NOMO-1 (cell line): ENCODE data around the gene PRODH.
"Not testable (repeated sequence)": the region's sequence is repeated elsewhere in the genome, so short reads cannot be mapped to it uniquely, and the experiment has no call there.

Source experiments
- DNase-seq, 2 experiments: peaks; one replicate each; lab custom pipeline; 2025; ENCODE audit not compliant: unreplicated experiment in 2 of 2; lab: John Stamatoyannopoulos, UW

PRODH gene

DNA sequence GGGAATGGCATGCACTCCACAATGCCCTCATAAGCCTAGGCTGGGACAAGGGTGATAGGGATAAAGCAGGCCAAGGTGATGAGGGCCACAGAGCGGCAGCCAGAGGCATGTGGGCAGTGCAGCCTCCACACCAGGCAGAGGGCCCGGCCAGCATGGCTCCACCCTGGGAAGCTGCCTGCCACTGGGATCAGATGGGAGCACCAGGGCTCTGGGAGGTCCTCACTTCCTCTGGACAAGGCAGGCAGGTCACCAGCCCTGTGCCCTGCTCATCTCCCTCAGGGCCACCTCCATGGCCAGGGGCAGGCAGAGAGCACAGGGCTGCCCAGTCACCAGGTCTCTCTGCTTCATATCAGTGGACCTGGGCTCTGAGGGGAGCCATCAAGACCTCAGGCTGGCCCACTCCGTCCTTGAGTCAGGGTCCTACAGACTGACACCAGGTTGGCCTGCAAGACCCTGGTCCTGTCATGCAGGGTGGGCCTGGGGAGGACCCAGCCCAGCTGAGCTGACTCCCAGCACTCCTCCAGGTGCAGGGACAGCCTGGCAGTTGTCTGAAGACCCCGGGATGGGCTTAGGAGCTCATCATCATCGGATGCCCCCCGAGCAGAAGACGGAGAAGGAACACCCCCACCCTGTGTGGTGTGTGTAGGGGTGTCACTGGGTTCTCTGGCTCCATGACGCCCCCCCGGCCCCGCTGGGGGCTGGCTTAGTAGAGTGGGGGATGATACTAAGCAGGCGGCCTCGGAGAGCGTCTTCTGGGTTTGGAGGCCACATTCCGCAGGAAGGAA is 33.3 kb upstream of the PRODH start:
- not testable (repeated sequence) for DNase-seq

DNA sequence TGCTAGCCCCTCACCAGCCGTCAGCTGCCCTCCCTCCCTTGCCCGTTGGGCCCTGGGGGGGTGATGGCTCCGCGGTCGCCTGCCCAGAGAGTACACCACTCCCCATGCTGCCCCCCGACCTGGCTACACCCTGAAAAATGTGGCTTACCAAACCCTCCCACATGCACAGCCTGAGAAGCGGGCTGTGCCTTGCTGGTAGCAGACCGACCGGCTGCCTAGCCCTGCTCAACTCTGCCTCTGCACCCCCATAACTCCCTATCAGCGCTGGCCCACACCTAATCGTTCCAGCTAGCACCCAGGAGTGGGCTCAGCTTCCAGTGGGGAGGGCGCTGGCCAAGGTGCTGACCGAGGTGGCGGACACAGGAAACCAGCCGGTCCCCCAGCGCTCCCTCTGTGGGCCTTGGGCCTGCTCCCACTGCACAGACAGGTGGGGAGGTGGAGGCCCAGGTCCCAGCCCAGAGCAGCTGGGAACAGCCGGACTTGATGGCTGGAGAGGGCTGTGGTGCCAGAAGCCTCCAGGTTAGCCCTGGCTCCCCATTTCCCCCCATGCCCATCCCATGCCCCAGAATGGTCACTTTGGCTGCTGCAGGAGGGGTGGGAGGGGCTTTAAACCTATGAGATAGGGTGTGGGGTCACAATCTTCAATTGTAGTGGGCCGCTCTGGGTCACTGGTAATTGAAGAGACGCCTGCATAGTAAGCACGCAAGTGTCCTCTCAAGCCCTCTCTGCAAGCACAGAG is 32.1 kb upstream of the PRODH start:
- no peak for DNase-seq

DNA sequence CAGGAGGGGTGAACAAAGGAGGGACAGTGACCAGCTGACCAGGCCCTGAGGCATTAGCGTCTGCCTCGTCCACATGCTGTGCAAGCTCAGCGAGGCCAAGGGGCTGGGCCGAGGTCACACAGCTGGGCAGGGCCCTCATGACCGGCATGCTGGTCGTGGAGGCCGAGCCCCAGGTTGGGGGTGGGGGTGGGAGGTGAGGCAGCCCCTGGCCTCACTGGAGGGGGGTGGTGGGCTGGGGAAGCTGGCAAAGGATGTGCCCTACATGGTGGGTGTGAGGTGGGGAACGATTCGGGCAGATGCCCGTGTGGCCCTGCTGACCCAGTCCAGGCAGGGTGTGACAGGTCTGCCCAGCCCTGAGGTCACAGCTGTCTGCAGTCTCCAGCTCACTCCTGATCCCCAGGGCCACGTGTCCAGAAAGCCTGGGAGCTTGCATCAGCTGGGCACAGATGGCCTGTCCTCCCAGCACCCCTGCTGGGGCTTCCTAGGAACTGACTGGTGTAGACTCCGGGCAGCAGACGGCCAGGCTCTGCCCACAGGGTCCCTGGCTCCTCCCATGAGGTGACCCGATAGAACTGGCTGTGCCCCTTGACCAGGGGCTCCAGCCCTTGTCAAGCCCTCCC is 31.4 kb upstream of the PRODH start:
- DNase-seq, result not testable (repeated sequence)

DNA sequence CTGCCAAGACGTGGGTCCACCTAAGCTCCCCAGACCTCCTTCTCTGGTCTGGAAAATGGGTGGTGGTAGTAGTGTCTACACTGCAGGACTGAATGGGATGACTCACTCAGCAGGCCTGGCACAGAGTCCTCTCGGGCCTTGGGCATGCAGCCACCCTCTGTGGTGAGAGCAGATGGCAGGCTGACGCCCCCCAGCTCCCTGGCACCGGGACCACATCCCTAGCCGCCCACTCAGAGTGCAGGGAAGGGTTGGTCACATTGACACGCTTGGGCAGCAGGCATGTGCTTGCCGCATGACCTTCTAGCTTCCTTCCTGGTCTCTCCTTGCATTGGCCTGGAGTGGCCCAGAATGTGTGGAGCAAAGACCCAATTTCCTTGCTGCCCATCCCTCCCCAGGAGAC is 30.7 kb upstream of the PRODH start:
- no peak for DNase-seq

DNA sequence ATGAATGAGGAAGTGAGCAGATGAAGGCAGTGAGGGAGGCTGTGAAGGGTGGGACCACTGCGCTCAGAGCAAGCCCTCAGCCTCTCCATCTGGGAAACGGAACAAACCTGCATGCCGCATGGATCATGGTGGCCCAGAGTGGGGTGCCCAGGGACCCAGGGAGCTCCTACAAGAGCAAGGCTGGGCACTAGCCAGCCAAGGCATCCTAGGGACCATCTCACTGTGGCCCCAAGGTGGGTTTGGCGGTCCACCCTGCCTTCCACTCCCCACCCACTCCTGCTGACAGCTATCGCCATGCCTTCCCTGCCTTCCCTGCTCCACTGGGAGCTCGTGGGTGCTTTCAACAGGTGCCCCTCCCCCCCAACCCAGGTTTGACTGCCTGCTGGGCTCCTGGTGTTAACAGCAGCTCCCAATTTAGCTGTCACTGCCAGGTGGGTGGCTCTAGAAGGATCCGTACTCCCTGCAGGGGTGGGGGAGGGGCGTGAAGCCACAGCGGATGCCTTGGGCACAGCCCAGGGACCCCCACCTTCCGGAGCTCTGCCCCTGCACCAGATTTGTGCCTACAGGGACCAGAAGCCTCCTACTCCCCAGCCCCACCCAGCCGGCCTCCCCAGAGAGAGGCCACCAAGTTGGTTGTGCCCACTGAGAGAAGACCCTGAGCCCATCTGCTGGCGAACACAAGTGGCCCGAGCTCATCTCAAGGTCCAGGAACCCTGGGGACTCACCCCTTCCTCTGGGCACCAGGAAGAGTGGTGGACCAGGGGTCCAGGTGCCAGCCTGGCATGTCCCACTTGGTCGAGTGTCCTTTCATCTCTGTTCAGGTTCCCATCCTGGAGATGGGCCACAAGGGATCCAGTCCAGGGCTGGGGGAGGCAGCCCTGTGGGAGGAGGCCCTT is 29.7 kb upstream of the PRODH start:
- DNase-seq, result no peak

DNA sequence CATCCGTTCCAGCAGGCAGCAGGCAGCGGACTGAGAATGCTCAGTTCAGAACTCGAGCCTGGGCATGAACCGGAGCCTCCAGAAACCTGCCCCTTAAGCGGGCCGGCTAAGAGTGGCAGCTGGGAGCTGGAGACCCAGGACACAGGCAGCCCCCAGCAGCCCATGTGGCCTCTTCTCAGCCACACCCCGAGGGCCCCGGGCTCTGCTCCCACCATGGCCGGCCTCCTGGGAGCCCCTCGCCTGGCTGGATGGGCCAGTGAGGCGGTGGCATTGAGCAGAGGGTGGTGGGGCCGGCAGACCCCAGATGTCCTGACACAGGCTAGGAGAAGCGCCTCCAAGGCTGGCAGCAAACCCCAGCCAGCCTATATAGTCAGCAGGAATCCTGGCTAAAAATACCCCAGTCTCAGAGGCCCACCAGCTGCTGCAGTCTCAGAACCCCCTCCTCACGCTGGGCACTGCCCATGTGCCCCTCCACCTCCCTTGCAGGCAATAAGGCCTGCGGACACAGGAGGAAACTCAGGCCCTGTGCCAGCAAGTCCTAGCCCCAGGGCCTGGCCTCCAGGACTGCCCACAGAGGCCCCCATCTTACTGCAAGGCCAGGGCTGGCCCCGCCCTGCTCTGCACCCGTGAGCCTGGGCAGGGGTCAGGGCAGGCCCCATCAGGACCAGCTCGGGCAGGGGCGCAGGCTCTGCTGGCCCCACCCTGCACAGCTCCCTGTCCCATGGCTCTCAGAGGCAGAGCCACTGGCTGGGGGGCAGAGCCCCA is 28.6 kb upstream of the PRODH start:
- not testable (repeated sequence) for DNase-seq

DNA sequence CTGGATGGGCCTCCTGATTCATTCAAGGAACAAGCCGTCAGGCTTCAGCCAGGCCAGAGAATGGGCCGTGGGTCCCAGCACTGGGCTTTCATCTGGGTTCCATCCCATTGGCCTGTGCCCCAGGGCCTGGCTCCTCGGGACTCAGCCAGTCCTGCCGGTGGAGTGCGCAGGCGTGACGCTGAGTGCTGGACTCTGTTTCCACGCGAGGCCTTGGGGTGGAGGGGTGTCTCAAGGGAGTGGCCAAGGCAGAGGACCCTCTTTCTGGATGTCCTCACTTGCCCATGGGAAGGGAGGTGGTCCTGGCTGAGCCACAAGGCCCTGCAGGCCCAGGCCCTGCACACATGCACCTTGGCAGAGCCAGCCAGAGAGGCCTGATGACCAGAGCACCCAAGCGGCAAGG is 28.0 kb upstream of the PRODH start:
- not testable (repeated sequence) for DNase-seq

DNA sequence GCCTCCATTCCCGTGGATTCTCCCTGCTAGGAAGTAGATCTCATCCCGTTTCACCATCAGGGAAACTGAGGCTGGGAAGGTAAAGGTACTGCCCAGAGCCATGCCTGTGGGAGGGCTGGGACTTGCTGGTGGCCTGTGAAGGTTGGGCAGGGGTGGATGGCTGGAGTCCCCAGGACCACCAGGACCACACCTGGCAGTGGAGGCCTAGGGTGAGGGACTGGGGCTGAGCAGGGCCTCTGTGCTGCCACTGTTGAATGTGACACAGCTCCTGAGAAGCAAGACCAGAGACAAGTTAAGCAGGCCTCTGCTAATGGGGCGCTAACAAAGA is 26.2 kb upstream of the PRODH start:
- DNase-seq, result no peak

DNA sequence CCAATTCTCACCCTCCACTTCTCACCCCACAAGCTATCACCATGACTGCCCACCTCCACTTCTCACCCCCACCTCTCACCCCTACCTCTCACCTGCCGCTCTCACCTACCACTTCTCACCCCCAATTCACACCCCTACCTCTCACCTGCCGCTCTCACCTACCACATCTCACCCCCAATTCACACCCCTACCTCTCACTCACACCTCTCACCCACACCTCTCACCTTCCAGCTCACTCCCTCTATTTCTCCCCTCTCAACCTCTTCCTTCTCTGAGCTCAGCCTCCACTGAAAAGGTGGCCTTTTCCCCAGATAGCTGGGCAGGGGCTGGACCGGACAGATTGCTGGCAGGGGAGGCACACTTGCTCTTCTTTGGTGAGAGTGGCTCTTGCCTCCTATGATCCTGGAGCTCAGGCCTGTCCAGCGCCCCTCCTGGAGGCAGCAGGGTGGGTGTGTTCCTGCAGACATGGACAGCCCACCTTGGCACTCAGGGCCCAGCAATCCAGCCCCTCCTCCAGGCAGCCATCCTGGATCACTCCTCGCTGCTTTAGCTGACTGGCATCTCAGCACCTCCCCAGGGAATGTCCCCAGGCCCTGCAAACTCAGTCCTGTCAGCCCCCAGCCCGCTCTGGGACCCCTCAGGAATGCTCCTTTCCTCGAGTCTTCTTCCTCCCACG is 25.7 kb upstream of the PRODH start:
- not testable (repeated sequence) for DNase-seq

DNA sequence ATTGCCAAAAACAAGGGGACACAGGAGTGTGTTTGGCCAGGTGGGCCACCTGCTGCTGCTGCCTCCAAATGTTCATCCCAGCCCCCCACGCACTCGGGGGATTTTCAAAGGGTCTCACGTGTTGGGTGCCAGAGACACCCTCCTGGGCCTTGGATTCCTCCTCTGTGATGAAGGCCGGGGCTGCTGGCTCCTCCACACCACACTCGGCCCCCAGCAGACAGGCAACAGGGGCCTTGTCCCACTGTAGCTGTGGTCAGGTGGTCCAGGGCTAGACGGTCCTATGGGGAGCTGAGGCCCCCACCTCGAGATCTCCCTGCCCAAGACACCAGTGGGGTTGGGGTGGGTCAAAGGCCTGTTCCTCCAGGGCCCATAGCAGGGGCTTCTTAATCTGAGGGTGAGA is 25.1 kb upstream of the PRODH start:
- DNase-seq, result not testable (repeated sequence)

DNA sequence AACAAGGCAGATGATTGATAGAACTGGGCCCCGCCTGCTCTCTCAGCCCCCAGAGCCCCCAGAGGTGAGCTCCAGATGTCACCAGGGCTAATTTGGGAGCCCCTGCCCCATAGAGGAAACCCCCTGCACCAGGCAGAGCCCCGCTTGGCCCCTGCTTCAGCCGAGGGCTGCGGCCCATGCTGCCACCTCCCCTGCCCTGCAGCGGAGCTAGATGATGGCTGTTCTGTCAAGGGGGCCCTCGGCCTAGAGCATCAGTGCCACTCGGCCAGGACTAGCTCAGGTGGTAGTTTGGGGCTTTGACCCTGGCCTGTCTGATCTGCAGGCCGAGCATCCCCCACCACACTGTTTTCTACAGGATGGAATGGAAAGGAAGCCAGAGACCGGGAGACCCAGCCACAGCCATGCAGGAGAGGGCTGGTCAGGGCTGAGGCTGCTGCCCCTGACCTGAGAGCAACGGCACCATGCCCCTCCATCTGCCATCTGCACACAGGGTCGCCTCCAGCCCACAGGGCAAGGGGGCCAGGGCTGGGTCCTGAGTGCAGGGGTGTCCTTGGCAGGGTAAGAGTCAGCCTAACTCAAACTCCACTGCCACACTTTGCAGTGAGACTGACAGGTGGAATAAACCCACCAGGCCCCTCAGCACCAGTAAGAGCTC is 24.2 kb upstream of the PRODH start:
- not testable (repeated sequence) for DNase-seq

DNA sequence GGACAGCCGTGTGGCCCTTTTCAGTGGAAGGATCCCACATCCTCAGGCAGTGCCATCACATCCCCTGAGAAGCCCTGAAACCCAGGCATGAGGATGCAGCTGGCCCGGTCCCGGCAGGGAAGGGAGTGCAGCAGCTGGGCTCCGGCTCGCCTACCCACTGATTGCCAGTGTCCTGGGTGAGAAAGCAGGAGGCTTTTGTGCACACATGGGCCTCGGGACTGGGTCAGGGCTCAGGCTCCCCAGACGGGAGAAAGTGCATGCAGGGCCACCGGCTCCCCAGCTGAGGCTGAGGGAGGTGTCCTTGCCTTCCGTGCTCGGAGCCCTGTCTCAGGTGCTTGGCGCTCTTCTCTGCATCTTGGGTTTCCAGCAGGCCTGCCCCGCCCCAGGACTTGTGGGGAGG is 23.6 kb upstream of the PRODH start:
- DNase-seq, result not testable (repeated sequence)

DNA sequence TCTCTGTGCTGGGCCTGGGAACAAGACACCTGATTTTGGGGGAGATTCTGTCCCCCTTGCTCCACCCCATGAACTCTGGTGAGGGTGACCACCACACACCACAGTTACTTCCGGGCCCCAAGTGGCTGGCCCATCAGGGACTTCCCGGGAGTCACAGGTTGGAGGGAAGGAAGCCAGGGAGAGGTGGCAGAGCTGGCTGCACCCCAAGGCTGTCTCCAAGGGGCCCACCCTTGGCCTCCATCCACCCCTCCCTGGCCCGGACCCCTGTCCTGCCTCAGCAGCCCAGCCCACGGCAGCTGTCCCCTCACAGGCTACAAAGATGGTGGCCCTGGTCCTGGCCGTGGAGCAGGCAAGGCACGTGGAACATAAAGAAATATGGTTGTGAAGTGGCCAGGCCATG is 23.2 kb upstream of the PRODH start:
- DNase-seq, result not testable (repeated sequence)

DNA sequence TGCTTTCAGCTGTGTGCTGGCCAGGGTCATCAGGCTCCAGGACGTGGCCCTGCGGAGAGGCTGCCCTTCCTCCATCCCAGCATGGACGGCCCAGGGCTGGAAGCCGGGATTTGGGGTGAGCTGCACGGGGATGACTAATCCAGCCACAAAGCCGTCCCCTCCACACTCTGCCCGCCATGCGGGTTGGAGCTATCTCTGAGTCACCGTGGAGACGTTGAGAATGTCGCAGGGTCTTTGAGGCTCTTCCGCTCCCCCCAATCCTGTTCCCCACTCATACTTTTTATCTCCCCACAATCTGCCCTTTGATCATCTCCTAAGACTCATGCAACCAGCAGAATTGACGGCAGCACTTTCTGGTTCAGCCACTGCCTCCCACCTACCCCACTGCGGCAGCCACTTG is 22.6 kb upstream of the PRODH start:
- DNase-seq, result not testable (repeated sequence)

DNA sequence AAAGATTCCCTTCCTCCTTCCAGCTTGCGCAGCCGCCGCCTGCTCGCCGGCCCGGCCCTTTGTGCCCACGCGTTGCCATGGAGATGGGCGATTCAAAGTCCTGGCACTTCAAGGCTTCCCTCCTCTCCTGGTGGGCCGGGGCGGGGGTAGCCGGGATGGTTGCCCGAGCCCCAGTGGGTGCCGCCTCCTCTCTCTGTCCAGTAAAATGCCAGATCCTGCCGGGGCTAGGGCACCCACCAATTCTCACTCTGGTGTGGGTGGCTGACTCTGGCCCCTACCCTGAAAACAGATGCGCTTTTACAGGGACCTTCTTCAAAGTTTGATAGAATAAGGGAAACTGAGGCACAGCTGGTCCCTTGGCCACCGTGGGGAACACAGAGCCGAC is 22.2 kb upstream of the PRODH start:
- DNase-seq, result not testable (repeated sequence)

DNA sequence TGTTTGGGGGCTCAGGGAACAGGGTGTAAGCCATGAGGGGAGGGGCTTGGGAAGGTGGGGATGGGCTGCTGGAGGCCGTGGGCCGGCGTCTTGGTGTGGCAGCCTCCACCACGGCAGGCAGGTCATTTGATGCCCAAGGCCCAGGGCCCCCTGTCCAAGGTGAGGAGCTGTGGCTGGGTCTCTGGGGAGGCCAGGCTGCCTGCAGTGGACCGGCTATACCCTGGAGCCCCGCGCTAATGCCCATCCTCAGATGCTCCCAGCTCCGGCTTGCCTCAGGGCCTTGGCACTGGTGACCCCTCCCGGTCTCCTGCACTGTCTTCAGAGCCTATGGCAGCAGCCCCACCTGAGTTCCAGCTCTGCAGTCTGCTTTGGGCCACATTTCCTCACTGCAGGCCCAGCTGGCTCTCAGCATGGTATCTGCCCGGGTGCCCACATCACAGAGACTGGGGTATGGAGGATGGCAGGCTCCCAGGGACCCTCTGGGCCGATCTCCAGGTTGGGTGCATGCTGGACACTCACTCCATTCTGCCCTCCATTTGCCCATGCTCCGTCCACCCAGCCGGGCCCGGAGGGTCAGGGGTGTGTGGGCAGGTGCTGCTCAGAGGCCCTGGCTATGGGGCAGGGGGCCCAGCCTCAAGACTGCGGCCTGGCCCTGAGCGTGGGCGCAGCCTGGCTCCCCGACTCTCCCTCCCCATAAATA is 21.7 kb upstream of the PRODH start:
- DNase-seq, result not testable (repeated sequence)

DNA sequence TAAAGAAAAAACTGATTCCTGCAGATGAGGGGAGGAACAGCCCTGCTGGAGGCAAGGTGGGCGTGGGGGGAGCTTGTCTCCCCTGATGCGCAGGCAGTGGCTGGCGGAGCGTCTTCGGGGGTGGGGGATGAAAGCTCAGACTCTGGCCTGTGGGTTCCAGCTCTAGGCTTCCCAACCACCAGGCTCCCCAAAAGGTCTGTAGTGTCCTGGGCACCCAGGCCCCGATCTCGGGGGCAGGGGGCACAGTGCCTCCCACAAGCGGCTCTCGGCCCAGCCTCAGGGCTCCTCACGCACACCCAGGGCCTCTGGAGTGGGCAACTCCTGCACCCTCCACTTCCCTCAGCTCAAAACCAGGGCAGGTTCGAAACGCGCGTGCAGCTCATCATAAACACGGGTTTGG is 20.9 kb upstream of the PRODH start:
- not testable (repeated sequence) for DNase-seq

DNA sequence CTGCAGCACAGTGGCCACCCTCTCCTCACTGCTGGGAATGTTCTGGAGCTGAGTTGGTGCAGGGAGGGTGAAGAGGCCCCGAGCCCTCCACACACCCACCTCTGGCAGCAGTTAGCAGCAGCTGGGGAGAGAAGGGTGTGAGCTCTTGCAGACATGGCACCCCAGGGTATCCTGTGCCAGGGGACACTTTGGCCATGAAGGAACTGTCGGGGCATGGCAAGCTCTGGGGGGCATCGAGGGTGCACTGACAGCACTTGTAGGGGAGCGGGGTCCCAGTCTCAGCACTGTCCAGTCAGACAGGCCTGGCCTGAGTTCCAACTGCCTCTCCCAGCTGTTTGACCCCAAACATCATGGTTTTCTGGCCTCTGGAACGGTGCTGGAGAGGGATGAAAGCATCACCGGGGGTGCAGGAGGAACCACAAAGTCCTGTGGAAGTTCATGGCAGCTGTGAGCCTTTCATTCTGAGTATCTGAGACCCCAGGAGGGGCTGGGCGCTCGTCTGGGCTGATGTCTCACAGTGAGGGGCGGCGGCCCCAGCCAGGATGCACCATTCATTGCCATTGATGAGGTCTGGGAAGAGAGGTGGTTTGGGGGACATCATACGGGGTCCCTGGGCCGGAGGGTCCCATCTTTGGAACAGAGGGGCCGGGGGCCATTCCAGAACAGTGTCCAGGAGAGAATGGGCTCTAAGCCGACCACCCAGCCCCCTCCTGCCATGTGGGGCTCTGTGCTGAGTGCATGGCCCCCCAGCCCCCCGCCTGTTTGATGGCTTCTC is 20.2 kb upstream of the PRODH start:
- not testable (repeated sequence) for DNase-seq
